Rectal smooth muscle tissue (tissue), 1 donor: Measurements from ENCODE around the gene HS1BP3.
A peak's percentile ranks its signal among the peaks of the same experiment; 100 is the strongest.

Experiments used
- H3K27ac ChIP-seq: one replicate; pipeline ENCODE4 v1.7.0; 2013; ENCODE audit warnings: low read depth, low read length, inconsistent platforms
- H3K27me3 ChIP-seq: one replicate; pipeline ENCODE4 v1.7.0; 2013; ENCODE audit warnings: low read length; ENCODE audit not compliant: control insufficient read depth, insufficient read depth
- H3K36me3 ChIP-seq: one replicate; pipeline ENCODE4 v1.7.0; 2013; ENCODE audit warnings: low read length; ENCODE audit not compliant: control insufficient read depth, insufficient read depth
- H3K4me1 ChIP-seq: one replicate; pipeline ENCODE4 v1.7.0; 2013; ENCODE audit warnings: low read length; ENCODE audit not compliant: control insufficient read depth, insufficient read depth
- H3K4me3 ChIP-seq: one replicate; pipeline ENCODE4 v1.7.0; 2013; ENCODE audit warnings: low read length
- H3K9ac ChIP-seq: one replicate; pipeline ENCODE4 v1.7.0; 2013; ENCODE audit warnings: low read length

HS1BP3 gene

DNA sequence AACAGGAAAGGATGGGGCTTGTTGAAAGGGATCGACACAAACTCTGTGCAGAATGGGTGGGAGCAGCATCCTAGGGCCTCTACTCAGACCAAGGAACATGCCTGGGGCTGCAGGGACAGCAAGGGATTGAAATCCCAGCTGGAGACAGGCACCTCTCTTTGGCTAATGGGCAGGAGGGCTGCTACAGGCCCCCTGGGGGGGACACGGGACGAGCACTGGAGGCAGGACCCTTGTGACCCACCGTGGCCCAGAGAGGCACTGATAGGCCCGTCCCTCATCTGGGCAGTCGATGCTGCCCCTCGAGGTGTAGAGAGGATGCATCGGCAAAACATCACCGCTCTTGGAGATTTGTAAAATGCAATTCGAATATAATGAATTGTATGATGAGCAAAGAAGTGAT is 5.1 kb downstream of the HS1BP3 start:
- Histone ChIP-seq H3K27me3 (no peaks in the 10 kb centered on the region), H3K9ac (no peak overlapping the region), H3K4me3 (no peak overlapping the region), H3K4me1 (peaks cover 36% of the 10 kb centered on the region), H3K36me3 (peaks cover 7% of the 10 kb centered on the region), H3K27ac (no peak overlapping the region)

DNA sequence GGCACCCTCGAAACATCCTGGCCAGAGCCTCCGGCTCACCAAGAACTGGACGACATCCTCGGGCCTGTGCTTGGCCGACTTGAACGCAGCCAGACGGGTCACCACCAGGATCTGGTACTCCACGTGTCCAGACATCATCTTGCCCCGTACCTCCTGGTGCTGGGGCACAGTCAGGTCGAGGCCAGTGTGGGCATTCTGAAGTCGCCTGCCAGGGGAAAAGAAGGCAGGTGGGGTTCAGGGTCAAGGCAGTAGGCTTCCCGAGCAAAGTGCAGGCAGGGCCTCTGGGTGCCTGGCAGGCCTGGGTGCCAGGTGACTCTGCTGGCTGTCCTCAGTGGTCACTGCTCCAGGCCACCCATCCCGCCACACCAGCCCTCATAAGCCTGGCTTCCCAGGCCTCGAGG is 5.6 kb downstream of the HS1BP3 start:
- no peaks in the 10 kb centered on the region for H3K27me3 ChIP-seq
- no peak overlapping the region for H3K27ac ChIP-seq
- H3K4me3 ChIP-seq: no peak overlapping the region
- no peak overlapping the region for H3K9ac ChIP-seq
- peaks cover 11% of the 10 kb centered on the region for H3K36me3 ChIP-seq
- H3K4me1 ChIP-seq: peaks cover 41% of the 10 kb centered on the region

DNA sequence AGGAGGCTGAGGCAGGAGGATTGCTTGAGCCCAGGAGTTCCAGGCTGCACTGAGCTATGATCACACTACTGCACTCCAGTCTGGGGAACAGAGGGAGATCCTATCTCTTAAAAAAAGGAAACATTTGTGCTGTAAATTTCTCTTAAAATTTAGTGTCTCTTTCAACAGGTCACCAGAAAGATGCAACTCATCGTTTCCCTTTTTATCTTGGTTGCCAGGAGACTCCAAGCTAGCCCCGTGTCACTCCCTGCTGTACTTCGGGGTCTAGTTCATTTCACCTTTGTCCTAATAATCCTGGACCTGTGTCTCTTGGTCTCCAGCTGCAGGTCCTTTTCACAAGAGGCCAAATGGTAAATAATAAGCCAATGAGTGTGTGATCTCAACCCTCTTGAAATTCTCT is 7.1 kb downstream of the HS1BP3 start:
- H3K9ac ChIP-seq: no peak overlapping the region
- no peak overlapping the region for H3K27ac ChIP-seq
- H3K36me3 ChIP-seq: peaks cover 11% of the 10 kb centered on the region
- no peak overlapping the region for H3K4me3 ChIP-seq
- H3K4me1 ChIP-seq: peaks cover 34% of the 10 kb centered on the region
- no peaks in the 10 kb centered on the region for H3K27me3 ChIP-seq

DNA sequence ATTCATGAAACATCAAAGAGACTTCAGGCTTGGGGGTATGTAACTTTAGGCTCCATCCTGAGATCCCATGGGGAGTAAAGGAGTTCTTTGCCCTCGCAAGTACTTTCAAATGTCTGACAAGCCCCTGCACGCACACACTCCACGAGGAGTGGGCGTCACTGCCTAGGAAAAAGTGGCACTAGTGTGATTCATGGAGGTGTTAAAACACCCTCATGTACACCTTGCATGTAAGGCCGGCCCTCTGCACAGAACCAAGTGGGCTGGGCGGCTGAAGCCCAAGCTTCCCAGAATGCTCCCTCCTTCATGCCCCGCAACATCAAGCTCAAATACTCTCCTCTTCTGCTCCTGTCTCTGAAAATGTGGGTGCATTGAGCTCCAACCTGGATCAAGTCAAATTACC is 7.8 kb downstream of the HS1BP3 start:
- H3K27me3 ChIP-seq: no peaks in the 10 kb centered on the region
- peak overlapping the region; percentile 95 for H3K27ac ChIP-seq
- no peak overlapping the region for H3K4me3 ChIP-seq
- peaks cover 11% of the 10 kb centered on the region for H3K36me3 ChIP-seq
- peaks cover 33% of the 10 kb centered on the region for H3K4me1 ChIP-seq
- H3K9ac ChIP-seq: no peak overlapping the region

DNA sequence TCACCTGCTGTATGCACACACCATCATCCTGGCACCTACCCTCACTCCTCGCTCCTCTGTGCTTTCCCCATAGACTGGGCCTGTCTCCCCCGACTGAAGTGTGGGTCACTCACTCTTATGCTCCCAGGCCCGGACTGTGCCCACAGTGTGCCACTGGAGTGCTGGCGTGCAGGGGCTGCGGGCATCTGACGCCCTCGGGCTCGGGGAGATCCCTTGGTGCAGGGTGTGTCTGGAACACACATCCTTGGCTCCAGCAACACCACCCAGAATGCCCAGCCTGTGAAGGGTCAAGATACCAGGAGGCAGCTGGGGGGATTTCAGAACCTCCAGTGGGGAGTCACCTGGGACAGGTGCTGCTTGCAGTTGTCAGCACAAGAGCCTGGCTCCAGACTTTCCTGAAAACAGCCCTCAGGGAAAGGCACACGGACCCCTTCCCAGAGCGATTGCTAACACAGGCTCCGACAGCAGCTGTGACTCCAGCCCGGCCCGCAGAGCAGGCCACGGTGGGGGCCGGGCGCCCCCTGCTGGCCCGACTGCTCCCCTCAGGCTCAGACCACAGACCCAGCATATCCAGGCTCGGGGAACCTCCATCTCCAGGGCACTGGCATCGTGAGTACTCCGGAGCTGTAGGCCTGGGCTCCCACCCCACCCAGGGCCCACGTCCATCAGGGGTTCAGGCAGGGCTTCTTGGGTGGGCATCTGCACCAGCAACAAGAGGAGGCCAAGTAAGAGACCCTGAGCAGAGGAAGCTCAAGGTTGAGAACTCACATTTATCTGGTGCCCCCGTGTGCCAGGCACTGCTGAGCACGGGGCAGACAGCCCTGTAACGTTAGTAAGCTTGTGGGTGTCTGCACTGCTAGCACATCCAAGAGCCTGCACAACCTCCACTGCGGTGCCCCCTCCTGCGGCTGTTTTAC is 8.6 kb downstream of the HS1BP3 start:
- peaks cover 11% of the 10 kb centered on the region for H3K36me3 ChIP-seq
- no peaks in the 10 kb centered on the region for H3K27me3 ChIP-seq
- peak overlapping the region; percentile 95 for H3K27ac ChIP-seq
- H3K9ac ChIP-seq: peak overlapping the region; percentile 0
- peaks cover 40% of the 10 kb centered on the region for H3K4me1 ChIP-seq
- H3K4me3 ChIP-seq: no peak overlapping the region

DNA sequence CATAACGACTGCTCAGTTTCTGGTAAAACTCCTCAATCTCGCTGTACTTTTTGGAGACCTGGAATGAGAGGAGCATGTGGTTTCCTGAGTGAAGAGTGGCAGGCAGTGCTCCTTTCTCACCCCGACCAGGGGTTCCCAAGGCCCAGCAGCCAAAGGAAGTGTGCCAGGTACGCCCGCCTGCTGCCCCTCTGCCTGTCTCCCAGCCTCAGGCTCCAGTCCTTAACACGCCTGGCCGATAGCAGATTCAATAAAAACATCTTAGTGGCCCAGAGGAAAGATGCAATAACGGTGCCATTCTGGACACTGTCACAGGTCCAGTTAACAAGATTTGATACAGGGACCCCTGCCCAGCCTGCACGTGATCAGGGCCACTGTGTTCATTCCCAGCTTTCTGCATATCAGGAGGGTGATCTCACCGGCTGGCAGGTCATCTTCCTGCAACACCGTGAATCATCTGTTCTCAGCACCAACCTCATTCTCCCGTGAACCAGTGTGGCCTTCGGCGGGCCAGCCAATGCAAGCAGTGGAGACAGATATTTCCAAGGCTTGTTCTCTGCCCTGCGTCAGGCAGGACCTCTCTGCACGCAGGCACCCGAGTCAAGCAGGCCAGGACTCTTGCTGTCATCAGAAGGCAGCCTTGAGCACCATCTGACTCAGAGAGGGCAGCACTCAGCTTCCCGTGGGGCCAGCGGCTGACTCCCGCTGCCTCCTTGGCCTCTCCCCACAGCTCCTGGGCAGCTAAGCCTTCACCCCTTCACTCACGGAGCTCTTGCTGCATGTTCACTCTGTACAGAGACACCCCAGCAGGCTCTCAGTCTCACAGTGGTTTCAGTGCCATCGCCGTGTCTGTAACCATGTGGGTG is 9.5 kb downstream of the HS1BP3 start:
- H3K9ac ChIP-seq: peak overlapping the region; percentile 0
- H3K4me3 ChIP-seq: no peak overlapping the region
- H3K27ac ChIP-seq: peak overlapping the region; percentile 95
- H3K27me3 ChIP-seq: no peaks in the 10 kb centered on the region
- peaks cover 12% of the 10 kb centered on the region for H3K36me3 ChIP-seq
- H3K4me1 ChIP-seq: peaks cover 46% of the 10 kb centered on the region

DNA sequence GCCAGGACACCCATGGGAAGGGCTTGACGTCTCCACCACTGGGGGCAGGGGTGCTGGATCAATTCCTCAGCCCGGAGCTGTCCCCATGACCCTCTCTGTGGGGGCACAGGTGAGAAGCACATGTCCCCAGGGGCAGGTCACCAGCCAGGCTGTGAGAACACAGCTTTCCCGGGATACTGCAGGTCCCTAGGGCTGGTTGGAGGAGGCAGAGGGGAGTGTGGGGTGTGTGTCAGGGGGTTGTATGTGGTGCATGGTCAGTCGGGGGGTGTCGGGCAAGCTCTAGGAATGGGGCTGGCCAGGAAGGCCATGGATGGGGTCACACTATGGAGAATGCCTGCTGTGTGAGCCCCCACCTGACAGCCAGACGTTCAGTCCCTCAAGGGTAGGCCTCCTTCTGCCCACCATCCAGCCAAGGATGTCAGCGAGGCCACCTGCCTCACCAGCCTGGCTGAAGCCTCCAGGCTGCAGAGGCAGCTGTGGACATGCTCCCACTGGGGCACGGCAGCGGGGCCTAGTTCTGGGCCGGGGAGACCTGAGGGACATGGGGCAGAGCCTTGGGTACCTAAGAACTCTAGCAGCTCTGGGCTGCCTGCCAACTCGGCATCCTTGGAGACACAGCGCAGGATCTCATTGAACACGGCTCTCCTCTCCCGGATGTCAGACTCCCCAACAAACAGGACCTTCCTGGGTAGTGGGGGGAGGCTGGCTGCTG is 10.3 kb downstream of the HS1BP3 start:
- no peak overlapping the region for H3K9ac ChIP-seq
- peaks cover 53% of the 10 kb centered on the region for H3K4me1 ChIP-seq
- H3K4me3 ChIP-seq: no peak overlapping the region
- H3K27ac ChIP-seq: peak overlapping the region; percentile 95
- H3K27me3 ChIP-seq: no peaks in the 10 kb centered on the region
- peaks cover 14% of the 10 kb centered on the region for H3K36me3 ChIP-seq

DNA sequence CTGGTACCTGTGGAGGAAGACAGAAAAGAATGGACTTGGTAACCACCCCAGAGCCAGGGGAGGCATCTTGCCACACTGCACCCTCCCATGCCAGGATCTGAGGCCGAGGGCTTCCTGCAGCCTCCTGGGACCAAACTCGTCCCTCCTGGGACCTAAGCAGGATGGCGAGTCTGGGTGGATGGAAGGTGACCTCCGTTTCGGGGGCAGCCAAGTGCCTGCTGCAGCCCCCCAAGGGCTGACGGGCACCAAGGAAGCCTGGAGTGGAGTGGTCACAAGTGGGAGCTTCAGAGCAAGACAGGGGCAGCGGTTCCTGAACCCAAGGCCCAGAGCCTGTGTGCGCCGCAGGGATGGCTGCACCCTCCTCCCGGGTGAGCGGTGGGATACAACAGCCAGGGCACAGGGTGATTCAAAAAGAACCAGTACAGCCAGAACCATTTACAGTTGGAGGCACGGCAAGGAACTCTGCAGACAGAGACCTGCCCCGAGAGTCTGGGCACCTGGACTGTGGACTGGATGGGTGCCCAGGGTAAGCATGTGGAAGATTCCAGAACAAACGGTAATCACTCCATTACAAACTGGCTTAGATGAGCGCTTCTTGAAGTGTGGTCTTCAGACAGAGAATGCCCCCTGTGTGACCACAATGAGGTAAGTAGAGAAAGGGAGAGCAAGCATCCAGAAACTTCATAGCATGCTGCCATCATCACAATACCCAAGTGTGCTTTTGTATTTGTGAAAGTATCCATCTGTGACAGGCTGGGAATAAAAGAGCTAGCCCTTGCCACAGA is 12.1 kb downstream of the HS1BP3 start:
- Histone ChIP-seq H3K4me3 (no peak overlapping the region), H3K27ac (peak overlapping the region; percentile 95), H3K36me3 (peaks cover 9% of the 10 kb centered on the region), H3K27me3 (no peaks in the 10 kb centered on the region), H3K9ac (no peak overlapping the region), H3K4me1 (peaks cover 70% of the 10 kb centered on the region)

DNA sequence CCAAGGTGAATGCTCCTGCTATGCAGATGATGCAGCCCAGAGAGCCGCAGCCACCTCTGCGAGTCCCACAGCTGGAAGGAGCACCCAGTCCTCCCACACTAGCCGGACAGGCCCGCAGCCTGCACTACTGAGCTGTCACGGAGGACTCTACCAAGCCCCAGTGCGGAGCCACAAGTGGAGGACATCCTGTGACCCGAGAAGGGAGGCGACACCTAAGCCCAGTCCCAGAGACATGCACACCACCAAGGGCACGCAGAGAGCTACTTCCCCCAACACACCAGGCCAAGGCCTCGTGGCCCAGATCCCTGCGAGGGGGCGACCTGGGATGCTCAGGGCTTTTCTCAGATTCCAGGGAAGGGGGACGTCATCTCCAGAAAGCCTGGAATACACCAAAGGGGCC is 12.9 kb downstream of the HS1BP3 start:
- no peak overlapping the region for H3K4me3 ChIP-seq
- H3K4me1 ChIP-seq: peaks cover 73% of the 10 kb centered on the region
- H3K36me3 ChIP-seq: peaks cover 9% of the 10 kb centered on the region
- H3K27ac ChIP-seq: peak overlapping the region; percentile 95
- H3K27me3 ChIP-seq: no peaks in the 10 kb centered on the region
- no peak overlapping the region for H3K9ac ChIP-seq

DNA sequence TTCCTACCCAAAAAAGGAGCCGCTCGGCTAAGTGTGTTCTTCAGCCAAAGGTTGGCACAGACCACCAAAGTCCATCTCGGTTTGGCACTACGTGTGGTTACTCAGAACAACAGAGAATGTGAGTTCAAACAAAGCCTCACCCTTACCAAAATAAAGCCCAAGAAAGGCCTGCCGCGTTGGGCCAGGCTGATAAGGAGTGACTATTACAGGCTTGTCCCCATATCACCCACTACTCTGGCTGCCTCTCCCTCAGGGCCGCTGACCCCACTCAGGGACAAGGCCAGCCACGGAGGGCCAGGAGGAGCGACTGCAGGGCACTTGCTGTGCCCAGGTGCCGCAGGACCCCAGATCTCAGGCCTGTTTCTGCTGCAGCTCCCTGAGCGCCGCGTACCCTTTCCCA is 13.8 kb downstream of the HS1BP3 start:
- peaks cover 72% of the 10 kb centered on the region for H3K4me1 ChIP-seq
- H3K27me3 ChIP-seq: no peaks in the 10 kb centered on the region
- peaks cover 12% of the 10 kb centered on the region for H3K36me3 ChIP-seq
- H3K9ac ChIP-seq: no peak overlapping the region
- no peak overlapping the region for H3K4me3 ChIP-seq
- H3K27ac ChIP-seq: peak overlapping the region; percentile 95

DNA sequence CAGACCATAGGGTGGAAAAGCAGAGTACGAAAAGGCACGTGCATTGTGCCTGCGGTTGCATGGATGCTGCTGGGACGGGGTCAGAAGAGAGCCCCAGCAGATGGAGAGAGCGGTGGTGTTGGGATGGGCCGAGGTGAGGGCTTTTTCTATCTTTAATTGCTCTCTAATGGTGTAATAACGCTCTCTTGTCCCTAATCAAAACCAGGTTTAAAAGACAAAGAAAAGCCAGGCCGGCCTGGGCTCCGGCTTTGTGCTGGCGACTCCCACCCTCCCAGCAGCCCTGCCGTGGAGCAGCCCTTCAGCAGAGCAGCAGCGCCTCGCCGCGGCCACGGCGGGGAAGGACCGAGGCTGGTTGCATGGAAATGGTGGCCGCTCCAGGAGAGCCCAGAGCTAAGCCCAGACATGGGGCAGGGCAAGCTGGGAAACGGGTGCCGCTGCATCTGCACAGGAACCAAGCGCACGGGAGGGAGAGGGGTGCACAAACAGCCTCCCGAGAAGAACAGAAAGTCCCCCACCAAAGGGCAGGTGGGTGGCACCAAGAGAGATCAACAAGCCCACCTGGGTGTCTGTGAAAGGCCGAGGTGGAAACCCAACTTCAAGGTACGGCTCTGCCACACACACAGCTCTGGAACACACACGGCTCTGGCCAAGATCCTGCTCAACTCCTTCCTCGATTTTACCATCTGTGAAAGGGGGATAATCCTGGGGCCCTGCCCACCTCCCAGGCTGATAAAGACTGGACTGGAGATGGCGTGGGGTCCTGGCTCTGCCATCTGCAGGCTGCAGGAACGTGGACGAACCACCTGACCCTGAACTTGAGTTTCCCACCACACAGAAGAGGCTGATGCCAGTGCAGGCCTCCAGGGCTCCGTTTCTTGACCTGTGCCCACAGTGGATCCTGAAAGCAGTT is 15.0 kb downstream of the HS1BP3 start:
- peak overlapping the region; percentile 3 for H3K9ac ChIP-seq
- H3K4me3 ChIP-seq: peak overlapping the region; percentile 37
- peak overlapping the region; percentile 95 for H3K27ac ChIP-seq
- peaks cover 60% of the 10 kb centered on the region for H3K4me1 ChIP-seq
- H3K27me3 ChIP-seq: no peaks in the 10 kb centered on the region
- H3K36me3 ChIP-seq: peaks cover 11% of the 10 kb centered on the region
